ENCODE data around the gene GPR142. TPM values are rescaled to one million over a fixed set of nuclear protein-coding genes. Genes with fewer than 3 reads are reported as not detected.

GPR142 gene
- total and polyA plus RNA-seq, 2 of the 13 experiments (the other 11 are each of a cell fraction or from before 2014, with no cell fraction given) = not detected

- Histone ChIP-seq H3K79me2 (ENCODE audit: insufficient read depth, low read length) (no peaks in the 10 kb centered on the region), H3K27me3 (ENCODE audit: control insufficient read depth in 1 of 2, insufficient read depth in 2 of 2, low read length in 2 of 2) (peaks cover 11 to 60% of the 10 kb centered on the region in 2 experiments), H2AFZ (ENCODE audit: low read length) (no peak overlapping the region), H3K4me1 (ENCODE audit: insufficient read depth, low read length) (peaks cover 10% of the 10 kb centered on the region), H3K9ac (ENCODE audit: insufficient read depth, low read depth, low read length) (no peak overlapping the region), H3K27ac (ENCODE audit: extremely low read length, insufficient read depth, low read length) (no peak overlapping the region), H3K9me3 (ENCODE audit: low read length) (no peaks in the 10 kb centered on the region), H4K20me1 (ENCODE audit: insufficient read depth, low read length) (no peaks in the 10 kb centered on the region), H3K4me3 (replicated peaks in 1 of 3; ENCODE audit: insufficient read depth in 1 of 3, low read depth in 2 of 3, low read length in 3 of 3) (no peak overlapping the region), H3K4me2 (ENCODE audit: low read depth, low read length) (no peak overlapping the region), H3K36me3 (replicated peaks in 1 of 2; ENCODE audit: control insufficient read depth in 1 of 2, insufficient read depth in 2 of 2, low read length in 2 of 2) (no peaks in the 10 kb centered on the region)
- TF ChIP-seq MIXL1 (CRISPR knock-in tag; IDR thresholded peaks at IDR 0.05) (no peak), SP1 (IDR thresholded peaks at IDR 0.05) (no peak), SP1 (CRISPR knock-in tag; IDR thresholded peaks at IDR 0.05) (no peak), AGO1 (IDR thresholded peaks at IDR 0.05; ENCODE audit: low read depth, low read length, poor library complexity, severe bottlenecking) (no peak), ZNF326 (CRISPR knock-in tag; IDR thresholded peaks at IDR 0.05; ENCODE audit: borderline replicate concordance) (no peak), ZNF768 (CRISPR knock-in tag; IDR thresholded peaks at IDR 0.05) (peak; percentile 98), ZNF629 (CRISPR knock-in tag; conservative IDR thresholded peaks at IDR 0.05) (no peak)
- intact Hi-C loops (cut with micrococcal nuclease; ENCODE audit: unreplicated experiment) (no loop called here), in situ Hi-C loops (cut with HindIII; ENCODE audit: extremely low pct_ligation_motif_present, low pct_unique_long_range_greater_than_20kb) (no loop called here)
- BruUV-seq (replicated peaks) = no TSS peak
- POLR2A ChIA-PET = no interaction called here
- DNase-seq (ENCODE audit: low spot score) (no peak), FAIRE-seq (no peak), ATAC-seq (no peak)
- CTCF ChIA-PET (ENCODE audit: low intra/inter-chr PET ratio, low total read pairs) = no interaction called here
- 56% methylated on average over 7 of the region's 8 CpGs for WGBS (ENCODE audit: low lambda C conversion rate)
Observed at GRCh38 chr17:74343121-74343520, 24.2 kb upstream of the GPR142 start.

- BruUV-seq (replicated peaks) = no TSS peak
- CTCF ChIA-PET (ENCODE audit: low intra/inter-chr PET ratio, low total read pairs) = no interaction called here
- POLR2A ChIA-PET = no interaction called here
- Histone ChIP-seq H3K36me3 (replicated peaks in 1 of 2; ENCODE audit: control insufficient read depth in 1 of 2, insufficient read depth in 2 of 2, low read length in 2 of 2) (no peaks in the 10 kb centered on the region), H3K4me2 (ENCODE audit: low read depth, low read length) (no peak overlapping the region), H3K4me1 (ENCODE audit: insufficient read depth, low read length) (peaks cover 10% of the 10 kb centered on the region), H4K20me1 (ENCODE audit: insufficient read depth, low read length) (no peaks in the 10 kb centered on the region), H3K27me3 (ENCODE audit: control insufficient read depth in 1 of 2, insufficient read depth in 2 of 2, low read length in 2 of 2) (peaks cover 12 to 61% of the 10 kb centered on the region in 2 experiments), H3K27ac (ENCODE audit: extremely low read length, insufficient read depth, low read length) (no peak overlapping the region), H3K9ac (ENCODE audit: insufficient read depth, low read depth, low read length) (no peak overlapping the region), H2AFZ (ENCODE audit: low read length) (no peak overlapping the region), H3K4me3 (replicated peaks in 1 of 3; ENCODE audit: insufficient read depth in 1 of 3, low read depth in 2 of 3, low read length in 3 of 3) (no peak overlapping the region), H3K79me2 (ENCODE audit: insufficient read depth, low read length) (no peaks in the 10 kb centered on the region), H3K9me3 (ENCODE audit: low read length) (no peaks in the 10 kb centered on the region)
- ATAC-seq (no peak), FAIRE-seq (no peak), DNase-seq (ENCODE audit: low spot score) (no peak)
- 0% methylated on average over 6 of the region's 9 CpGs for WGBS (ENCODE audit: low lambda C conversion rate)
- 0 out of 2 replicates have a peak, but pooled peaks have one; percentile 18 for TF ChIP-seq NR2F6 (IDR thresholded peaks at IDR 0.05)
- no peak for TF ChIP-seq NR2F6 (CRISPR knock-in tag; IDR thresholded peaks at IDR 0.05)
- no peak for TF ChIP-seq ZNF24 (IDR thresholded peaks at IDR 0.05)
- TF ChIP-seq ZFP1 (CRISPR knock-in tag; IDR thresholded peaks at IDR 0.05) = no peak
- in situ Hi-C loops (cut with HindIII; ENCODE audit: extremely low pct_ligation_motif_present, low pct_unique_long_range_greater_than_20kb) = no loop called here
- intact Hi-C loops (cut with micrococcal nuclease; ENCODE audit: unreplicated experiment) = no loop called here
Observed at GRCh38 chr17:74343526-74344284, 23.6 kb upstream of the GPR142 start.

All from HepG2 (cell line).